ENCODE measurements around the gene AGFG2.
"Not testable (repeated sequence)": the region's sequence is repeated elsewhere in the genome, so short reads cannot be mapped to it uniquely, and the experiment has no call there.

AGFG2 gene

DNA sequence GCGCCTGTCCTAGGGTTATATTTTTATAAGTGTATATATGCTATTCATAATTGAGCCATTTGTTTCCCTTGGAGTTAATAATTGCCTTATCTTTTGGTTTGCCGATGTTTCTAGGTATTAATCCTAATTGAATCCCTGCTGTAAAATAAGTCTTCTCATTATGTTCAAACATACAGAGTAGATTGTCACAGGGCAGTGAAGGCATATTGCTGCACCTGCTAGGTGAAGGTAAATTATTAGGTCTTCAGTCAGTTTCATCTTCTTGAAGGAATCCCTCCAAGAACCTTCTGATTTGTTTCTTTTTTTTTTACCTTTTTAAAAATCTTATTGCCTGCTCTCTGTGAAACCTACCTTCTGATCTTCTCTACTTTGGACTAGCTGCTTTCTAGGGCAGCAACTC is 17.9 kb upstream of the AGFG2 start:
- DNase-seq, result no peak

GRCh38 chr7:100521909-100522593 is 17.0 kb upstream of the AGFG2 start:
- not testable (repeated sequence) for DNase-seq

DNA sequence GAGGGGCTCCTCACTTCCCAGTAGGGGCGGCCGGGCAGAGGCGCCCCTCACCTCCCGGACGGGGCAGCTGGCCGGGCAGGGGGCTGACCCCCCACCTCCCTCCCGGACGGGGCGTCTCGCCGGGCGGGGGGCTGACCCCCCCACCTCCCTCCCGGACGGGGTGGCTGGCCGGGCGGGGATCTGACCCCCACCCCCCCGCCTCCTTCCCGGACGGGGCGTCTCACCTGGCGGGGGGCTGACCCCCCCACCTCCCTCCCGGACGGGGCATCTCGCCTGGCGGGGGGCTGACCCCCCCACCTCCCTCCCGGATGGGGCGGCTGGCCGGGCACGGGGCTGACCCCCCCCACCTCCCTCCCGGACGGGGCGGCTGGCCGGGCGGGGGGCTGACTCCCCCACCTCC is 15.8 kb upstream of the AGFG2 start:
- DNase-seq, result not testable (repeated sequence)

DNA sequence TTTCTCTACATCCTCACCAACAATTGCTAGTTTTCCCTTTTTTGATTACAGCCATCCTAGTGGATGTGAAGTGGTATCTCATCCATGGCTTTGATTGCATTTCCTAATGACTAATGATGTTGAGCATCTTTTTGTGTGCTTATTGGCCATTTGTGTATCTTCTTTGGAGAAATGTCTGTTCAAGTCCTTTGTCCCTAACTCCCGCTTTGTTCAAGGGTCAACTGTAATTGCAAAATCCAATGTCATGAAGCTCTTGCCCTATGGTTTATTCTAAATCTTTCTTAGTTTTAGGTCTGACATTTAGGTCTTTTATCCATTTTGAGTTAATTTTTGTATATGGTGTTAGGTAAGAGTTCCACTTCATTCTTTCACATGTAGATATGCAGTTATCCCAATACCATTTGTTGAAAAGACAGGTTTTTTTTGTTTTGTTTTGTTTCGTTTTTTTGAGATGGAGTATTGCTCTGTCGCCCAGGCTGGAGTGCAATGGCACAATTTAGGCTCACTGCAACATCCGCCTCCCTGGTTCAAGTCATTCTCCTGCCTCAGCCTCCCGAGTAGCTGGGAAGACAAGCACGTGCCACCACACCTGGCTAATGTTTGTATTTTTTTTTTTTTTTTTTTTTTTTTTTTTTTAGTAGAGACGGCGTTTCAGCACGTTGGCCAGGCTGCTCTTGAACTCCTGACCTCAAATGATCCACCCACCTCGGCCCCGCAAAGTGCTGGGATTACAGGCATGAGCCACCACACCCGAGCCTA is 10.7 kb upstream of the AGFG2 start:
- DNase-seq, result not testable (repeated sequence)

- DNase-seq, result no peak
Measured at GRCh38 chr7:100532165-100533022, 6.6 kb upstream of the AGFG2 start.

GRCh38 chr7:100535982-100536381 is 3.0 kb upstream of the AGFG2 start:
- DNase-seq, result not testable (repeated sequence)

GRCh38 chr7:100536695-100537094 is 2.3 kb upstream of the AGFG2 start:
- not testable (repeated sequence) for DNase-seq

DNA sequence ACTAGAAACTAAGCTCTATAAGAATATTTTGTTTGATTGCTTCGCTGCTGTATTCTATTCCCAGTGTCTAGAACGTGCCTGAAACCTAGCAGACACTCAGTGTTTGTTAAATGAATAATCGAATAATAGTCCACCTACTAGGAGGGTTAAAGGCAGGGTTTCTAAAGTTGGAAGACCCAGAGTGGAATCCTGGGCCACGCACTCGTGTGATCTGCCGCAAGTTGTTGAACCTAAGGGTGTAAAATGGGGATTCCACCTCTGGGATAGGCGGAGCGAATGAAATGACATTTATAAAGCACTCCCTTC is 702 bp upstream of the AGFG2 start:
- no peak for DNase-seq

GRCh38 chr7:100539436-100540006 is 518 bp downstream of the AGFG2 start:
- DNase-seq, result no peak

GRCh38 chr7:100540073-100540723 is 1.2 kb downstream of the AGFG2 start:
- no peak for DNase-seq

GRCh38 chr7:100541309-100541708 is 2.3 kb downstream of the AGFG2 start:
- DNase-seq, result not testable (repeated sequence)

DNA sequence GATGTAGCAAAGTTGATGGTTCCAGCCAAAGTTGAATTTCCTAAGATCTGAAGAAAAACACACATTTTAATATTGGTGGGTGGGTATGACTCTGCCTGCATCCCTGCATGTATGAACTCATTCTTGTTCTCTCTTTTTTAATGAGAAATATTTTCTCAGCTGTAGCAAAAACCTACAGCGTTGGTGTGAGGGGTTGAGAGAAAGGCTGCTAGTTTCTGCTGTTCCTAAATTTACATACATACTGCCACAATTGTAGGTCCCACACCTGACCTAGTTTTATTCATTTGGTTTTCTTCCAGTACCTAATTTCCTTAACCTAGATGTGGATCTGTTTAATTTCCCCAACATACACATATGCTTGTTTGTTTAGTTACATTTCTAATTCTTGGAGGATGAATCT is 4.6 kb downstream of the AGFG2 start:
- DNase-seq, result no peak

DNA sequence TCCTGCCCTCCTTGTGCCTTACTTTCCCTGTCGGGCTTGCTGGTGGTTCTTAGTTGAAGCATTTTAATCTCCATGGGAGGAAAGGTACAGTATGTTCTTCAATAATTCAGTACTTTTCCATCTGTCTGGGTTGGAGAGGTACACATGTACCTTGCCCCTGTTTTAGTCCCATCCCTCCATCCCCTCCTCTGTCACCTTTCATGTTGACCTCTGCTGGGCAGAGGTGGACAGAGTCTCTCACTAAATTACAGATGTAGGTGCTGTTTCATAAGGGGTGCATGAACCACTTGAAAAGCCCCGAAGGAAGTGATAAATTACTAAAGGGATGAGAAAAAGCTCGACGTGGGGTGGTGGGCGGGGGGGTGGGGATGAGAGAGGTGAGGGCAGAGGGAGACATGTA is 5.4 kb downstream of the AGFG2 start:
- DNase-seq, result no peak

- no peak for DNase-seq
Measured at GRCh38 chr7:100544967-100545359, 6.0 kb downstream of the AGFG2 start.

DNA sequence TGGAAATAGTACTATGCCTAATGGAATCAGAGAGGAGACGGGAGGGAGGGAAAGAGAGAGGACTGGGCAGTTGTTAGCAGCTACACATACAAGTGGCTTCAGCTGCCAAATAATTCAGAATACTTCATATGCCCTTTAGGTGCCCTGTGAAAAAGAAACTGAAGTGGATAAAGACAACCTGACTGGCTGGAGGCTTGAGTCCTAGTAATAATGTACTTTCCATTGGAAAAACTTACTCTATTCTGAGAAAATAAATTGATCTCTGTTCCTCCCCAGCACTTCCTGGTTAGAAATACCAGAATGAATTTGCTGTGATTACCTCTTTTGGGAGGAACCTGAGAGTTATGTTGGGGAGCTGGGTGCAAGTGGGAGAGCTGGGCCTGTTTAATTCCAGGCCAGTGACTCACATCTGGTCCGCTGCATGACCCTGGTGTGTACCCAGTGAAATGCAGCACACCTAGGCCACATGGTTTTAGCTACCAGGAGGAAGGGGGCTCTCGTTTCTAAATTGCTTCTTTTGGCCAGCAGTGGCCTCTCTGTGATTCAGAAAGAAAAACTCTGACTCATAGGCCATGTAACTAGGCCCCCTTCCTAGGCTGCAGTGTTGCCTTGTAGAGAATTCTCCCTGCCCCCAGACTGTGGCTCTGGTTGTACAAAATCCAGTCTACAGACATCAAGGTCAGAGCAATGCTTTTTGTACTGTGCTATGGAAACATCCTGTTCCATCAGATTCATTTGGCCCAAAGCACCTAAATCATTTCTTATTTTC is 6.5 kb downstream of the AGFG2 start:
- DNase-seq, result no peak

- DNase-seq, result no peak
Measured at GRCh38 chr7:100546129-100546925, 7.3 kb downstream of the AGFG2 start.

DNA sequence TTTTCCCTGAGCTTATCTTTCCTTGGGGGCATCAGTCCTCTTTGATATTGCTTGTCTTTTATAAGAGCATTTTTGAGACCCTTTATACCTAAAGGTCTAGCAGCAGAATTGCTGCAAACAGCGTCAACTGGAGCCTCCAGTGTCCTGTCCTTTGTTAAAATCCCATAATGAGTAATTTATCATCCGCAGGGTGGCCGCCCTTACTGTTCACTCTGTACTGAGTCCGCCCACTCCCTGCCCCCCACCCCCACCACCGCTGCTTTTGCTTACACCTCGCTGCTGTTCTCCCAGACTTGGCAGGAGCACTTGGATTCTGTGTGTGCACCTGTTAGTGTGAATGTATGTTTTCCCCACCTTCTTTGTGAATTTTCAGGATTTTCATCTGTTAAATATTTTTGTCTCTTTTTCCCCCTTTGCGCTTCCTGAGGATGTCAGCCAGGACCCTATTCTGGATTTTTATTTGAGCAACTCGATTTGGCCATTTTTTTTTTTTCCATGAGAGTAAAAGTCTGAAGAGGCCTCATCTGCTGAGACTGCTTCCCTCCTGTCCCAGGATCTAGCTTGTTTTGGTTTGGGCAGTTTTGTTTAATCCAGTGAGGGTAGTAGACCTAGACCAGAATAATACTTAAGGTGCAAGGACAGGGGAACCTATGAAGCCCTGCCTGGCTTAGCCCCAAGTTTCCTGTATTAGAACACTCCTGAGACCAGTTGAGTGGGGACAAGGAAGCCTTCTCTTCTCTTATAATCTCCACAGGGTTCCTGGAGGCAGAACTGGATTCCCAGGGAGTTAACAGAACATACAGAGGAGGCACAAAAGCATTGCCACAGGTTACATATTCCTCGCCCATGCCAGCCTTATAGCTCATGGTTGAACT is 8.2 kb downstream of the AGFG2 start:
- DNase-seq, result no peak

DNA sequence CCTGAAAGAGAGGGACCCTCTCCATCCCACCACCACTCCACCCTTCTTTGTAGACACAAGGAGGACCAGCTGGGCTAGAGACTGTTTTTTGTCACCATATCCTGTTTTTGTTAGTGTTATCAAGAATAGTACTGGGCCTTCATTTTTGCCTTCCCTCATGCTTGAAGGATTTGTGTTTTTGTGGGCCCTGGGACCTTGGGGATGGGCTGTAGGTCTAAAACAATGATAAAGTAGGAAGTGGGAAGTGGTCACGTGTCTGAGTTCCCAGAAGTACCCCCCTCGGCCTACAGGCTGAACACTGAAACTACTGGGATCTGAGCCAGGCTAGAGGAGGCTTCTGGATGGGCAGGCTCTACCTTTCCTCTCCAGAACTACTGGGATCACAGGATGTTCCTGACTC is 8.9 kb downstream of the AGFG2 start:
- DNase-seq, result no peak

DNA sequence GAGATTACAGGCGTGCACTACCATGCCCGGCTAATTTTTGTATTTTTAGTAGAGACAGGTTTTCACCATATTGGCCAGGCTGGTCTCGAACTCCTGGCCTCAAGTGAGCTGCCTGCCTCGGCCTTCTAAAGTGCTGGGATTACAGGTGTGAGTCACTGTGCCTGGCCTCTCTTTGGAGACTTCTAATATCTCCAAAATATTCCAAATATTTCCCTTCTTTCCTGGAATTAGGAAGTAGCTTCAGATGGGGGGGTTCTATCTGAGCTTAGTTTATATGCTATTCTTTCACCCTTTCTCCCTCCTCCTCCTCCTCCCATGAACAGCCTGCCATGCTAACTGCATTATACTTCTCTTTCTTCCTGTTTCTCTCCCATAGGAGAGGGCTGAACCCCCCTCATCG is 9.4 kb downstream of the AGFG2 start:
- DNase-seq, result not testable (repeated sequence)

DNA sequence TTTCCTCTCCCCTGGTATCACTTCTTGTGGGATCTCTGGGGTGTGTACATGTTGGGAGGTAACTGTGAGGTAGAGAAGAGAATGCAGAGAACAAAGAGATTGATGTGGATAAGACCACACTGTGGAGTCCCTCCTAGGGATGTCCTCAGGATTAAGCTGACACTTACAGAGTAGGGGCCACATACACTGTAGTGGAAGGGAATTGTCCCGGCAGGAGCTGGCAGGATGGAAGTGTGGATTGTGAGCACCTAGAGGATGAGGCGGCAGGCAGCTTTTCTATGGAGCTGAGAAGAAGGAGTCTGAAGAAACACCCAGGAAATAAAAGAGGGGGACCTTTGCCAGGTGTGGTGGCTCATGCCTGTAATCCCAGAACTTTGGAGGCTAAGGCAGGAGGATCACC is 13.5 kb downstream of the AGFG2 start:
- DNase-seq, result no peak
